ENCODE measurements around the gene PHF13. TPM values are rescaled to one million over a fixed set of nuclear protein-coding genes. Genes with fewer than 3 reads are reported as not detected.
A peak's percentile ranks its signal among the peaks of the same experiment; 100 is the strongest.

The PHF13 gene
- total and polyA plus RNA-seq, 10 of the 15 experiments (the other 5 are each of a cell fraction or from before 2014, with no cell fraction given) = 0.87 to 15.4 (median 5.1) TPM

GRCh38 chr1:6579374-6580118, 34.0 kb upstream of the PHF13 start, which contains the start of gene ZBTB48 (continued):
- TF ChIP-seq, protein P1, sequence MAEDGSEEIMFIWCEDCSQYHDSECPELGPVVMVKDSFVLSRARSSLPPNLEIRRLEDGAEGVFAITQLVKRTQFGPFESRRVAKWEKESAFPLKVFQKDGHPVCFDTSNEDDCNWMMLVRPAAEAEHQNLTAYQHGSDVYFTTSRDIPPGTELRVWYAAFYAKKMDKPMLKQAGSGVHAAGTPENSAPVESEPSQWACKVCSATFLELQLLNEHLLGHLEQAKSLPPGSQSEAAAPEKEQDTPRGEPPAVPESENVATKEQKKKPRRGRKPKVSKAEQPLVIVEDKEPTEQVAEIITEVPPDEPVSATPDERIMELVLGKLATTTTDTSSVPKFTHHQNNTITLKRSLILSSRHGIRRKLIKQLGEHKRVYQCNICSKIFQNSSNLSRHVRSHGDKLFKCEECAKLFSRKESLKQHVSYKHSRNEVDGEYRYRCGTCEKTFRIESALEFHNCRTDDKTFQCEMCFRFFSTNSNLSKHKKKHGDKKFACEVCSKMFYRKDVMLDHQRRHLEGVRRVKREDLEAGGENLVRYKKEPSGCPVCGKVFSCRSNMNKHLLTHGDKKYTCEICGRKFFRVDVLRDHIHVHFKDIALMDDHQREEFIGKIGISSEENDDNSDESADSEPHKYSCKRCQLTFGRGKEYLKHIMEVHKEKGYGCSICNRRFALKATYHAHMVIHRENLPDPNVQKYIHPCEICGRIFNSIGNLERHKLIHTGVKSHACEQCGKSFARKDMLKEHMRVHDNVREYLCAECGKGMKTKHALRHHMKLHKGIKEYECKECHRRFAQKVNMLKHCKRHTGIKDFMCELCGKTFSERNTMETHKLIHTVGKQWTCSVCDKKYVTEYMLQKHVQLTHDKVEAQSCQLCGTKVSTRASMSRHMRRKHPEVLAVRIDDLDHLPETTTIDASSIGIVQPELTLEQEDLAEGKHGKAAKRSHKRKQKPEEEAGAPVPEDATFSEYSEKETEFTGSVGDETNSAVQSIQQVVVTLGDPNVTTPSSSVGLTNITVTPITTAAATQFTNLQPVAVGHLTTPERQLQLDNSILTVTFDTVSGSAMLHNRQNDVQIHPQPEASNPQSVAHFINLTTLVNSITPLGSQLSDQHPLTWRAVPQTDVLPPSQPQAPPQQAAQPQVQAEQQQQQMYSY (CRISPR knock-in tag; IDR thresholded peaks at IDR 0.05) = no peak
- no peak for TF ChIP-seq HDAC6 (IDR thresholded peaks at IDR 0.05; ENCODE audit: unreplicated experiment)
- TF ChIP-seq, protein P2, sequence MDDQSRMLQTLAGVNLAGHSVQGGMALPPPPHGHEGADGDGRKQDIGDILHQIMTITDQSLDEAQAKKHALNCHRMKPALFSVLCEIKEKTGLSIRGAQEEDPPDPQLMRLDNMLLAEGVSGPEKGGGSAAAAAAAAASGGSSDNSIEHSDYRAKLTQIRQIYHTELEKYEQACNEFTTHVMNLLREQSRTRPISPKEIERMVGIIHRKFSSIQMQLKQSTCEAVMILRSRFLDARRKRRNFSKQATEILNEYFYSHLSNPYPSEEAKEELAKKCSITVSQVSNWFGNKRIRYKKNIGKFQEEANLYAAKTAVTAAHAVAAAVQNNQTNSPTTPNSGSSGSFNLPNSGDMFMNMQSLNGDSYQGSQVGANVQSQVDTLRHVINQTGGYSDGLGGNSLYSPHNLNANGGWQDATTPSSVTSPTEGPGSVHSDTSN (IDR thresholded peaks at IDR 0.05; ENCODE audit: insufficient replicate concordance, low read depth, low read length) = no peak
- TF ChIP-seq MTA3 (IDR thresholded peaks at IDR 0.05; ENCODE audit: borderline replicate concordance, low read length) = no peak
- no peak for TF ChIP-seq MYB (IDR thresholded peaks at IDR 0.05; ENCODE audit: borderline replicate concordance, low read depth, low read length)
- no peak for TF ChIP-seq JUND (IDR thresholded peaks at IDR 0.05; ENCODE audit: low read depth, low read length)
- no peak for TF ChIP-seq CHD1 (IDR thresholded peaks at IDR 0.05; ENCODE audit: low read depth, low read length)
- no peak for TF ChIP-seq JUNB (IDR thresholded peaks at IDR 0.05)
- no peak for TF ChIP-seq SPI1 (IDR thresholded peaks at IDR 0.05; ENCODE audit: borderline replicate concordance, insufficient read depth, low read depth, low read length)
- TF ChIP-seq, protein P3, sequence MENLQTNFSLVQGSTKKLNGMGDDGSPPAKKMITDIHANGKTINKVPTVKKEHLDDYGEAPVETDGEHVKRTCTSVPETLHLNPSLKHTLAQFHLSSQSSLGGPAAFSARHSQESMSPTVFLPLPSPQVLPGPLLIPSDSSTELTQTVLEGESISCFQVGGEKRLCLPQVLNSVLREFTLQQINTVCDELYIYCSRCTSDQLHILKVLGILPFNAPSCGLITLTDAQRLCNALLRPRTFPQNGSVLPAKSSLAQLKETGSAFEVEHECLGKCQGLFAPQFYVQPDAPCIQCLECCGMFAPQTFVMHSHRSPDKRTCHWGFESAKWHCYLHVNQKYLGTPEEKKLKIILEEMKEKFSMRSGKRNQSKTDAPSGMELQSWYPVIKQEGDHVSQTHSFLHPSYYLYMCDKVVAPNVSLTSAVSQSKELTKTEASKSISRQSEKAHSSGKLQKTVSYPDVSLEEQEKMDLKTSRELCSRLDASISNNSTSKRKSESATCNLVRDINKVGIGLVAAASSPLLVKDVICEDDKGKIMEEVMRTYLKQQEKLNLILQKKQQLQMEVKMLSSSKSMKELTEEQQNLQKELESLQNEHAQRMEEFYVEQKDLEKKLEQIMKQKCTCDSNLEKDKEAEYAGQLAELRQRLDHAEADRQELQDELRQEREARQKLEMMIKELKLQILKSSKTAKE (IDR thresholded peaks at IDR 0.05; ENCODE audit: low read depth, poor library complexity, severe bottlenecking) = no peak
- TF ChIP-seq FOS (IDR thresholded peaks at IDR 0.05; ENCODE audit: borderline replicate concordance, extremely low read depth, insufficient read length) = no peak
- no peak for TF ChIP-seq CHD4 (IDR thresholded peaks at IDR 0.05)
- TF ChIP-seq MEF2B (IDR thresholded peaks at IDR 0.05; ENCODE audit: partially characterized antibody, poor library complexity, severe bottlenecking) = peak; percentile 39
- TF ChIP-seq NFXL1 (IDR thresholded peaks at IDR 0.05; ENCODE audit: borderline replicate concordance) = no peak
- TF ChIP-seq POU2F2 (IDR thresholded peaks at IDR 0.05; ENCODE audit: borderline replicate concordance, low read depth, low read length) = peak; percentile 73; the same call in 2 of the 3 replicates
- TF ChIP-seq SUPT20H (IDR thresholded peaks at IDR 0.05; ENCODE audit: borderline replicate concordance, control insufficient read depth, low read depth, low read length) = no peak
- TF ChIP-seq, protein P4, sequence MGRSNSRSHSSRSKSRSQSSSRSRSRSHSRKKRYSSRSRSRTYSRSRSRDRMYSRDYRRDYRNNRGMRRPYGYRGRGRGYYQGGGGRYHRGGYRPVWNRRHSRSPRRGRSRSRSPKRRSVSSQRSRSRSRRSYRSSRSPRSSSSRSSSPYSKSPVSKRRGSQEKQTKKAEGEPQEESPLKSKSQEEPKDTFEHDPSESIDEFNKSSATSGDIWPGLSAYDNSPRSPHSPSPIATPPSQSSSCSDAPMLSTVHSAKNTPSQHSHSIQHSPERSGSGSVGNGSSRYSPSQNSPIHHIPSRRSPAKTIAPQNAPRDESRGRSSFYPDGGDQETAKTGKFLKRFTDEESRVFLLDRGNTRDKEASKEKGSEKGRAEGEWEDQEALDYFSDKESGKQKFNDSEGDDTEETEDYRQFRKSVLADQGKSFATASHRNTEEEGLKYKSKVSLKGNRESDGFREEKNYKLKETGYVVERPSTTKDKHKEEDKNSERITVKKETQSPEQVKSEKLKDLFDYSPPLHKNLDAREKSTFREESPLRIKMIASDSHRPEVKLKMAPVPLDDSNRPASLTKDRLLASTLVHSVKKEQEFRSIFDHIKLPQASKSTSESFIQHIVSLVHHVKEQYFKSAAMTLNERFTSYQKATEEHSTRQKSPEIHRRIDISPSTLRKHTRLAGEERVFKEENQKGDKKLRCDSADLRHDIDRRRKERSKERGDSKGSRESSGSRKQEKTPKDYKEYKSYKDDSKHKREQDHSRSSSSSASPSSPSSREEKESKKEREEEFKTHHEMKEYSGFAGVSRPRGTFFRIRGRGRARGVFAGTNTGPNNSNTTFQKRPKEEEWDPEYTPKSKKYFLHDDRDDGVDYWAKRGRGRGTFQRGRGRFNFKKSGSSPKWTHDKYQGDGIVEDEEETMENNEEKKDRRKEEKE (IDR thresholded peaks at IDR 0.05) = no peak
- TF ChIP-seq, protein P5, sequence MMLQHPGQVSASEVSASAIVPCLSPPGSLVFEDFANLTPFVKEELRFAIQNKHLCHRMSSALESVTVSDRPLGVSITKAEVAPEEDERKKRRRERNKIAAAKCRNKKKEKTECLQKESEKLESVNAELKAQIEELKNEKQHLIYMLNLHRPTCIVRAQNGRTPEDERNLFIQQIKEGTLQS (IDR thresholded peaks at IDR 0.05; ENCODE audit: borderline replicate concordance, extremely low read depth, low read depth, low read length) = no peak
